NAMALWA (cell line): Measurements from ENCODE around the gene SLC38A4.
"Not testable (repeated sequence)": the region's sequence is repeated elsewhere in the genome, so short reads cannot be mapped to it uniquely, and the experiment has no call there.

Experiments used
- DNase-seq: peaks from one replicate; pipeline ENCODE4 v3.0.0-alpha.2; 2015; ENCODE audit warnings: low spot score

SLC38A4 gene

GRCh38 chr12:46775796-46776195 lies 50.0 kb downstream of the SLC38A4 start:
- no peak for DNase-seq

GRCh38 chr12:46774322-46774633 lies 51.5 kb downstream of the SLC38A4 start:
- DNase-seq, result no peak

GRCh38 chr12:46773586-46774321 lies 52.0 kb downstream of the SLC38A4 start:
- no peak for DNase-seq

- no peak for DNase-seq
Measured at GRCh38 chr12:46771268-46771827, 54.4 kb downstream of the SLC38A4 start.

- DNase-seq, result no peak
Measured at GRCh38 chr12:46770501-46771183, 55.2 kb downstream of the SLC38A4 start.

- DNase-seq, result no peak
Measured at GRCh38 chr12:46764005-46764404, 61.8 kb downstream of the SLC38A4 start.

GRCh38 chr12:46763230-46763629 lies 62.6 kb downstream of the SLC38A4 start:
- no peak for DNase-seq

GRCh38 chr12:46754550-46754949 lies 71.2 kb downstream of the SLC38A4 start:
- no peak for DNase-seq

- no peak for DNase-seq
Measured at GRCh38 chr12:46752396-46752795, 73.4 kb downstream of the SLC38A4 start.

GRCh38 chr12:46751173-46751572 lies 74.6 kb downstream of the SLC38A4 start:
- no peak for DNase-seq

- no peak for DNase-seq
Measured at GRCh38 chr12:46749322-46749721, 76.5 kb downstream of the SLC38A4 start.

GRCh38 chr12:46744283-46744682 lies 81.5 kb downstream of the SLC38A4 start:
- DNase-seq, result no peak

- no peak for DNase-seq
Measured at GRCh38 chr12:46743456-46743855, 82.3 kb downstream of the SLC38A4 start.

- DNase-seq, result not testable (repeated sequence)
Measured at GRCh38 chr12:46742271-46742670, 83.5 kb downstream of the SLC38A4 start.

GRCh38 chr12:46725332-46725731 lies 100.5 kb downstream of the SLC38A4 start:
- DNase-seq, result no peak

GRCh38 chr12:46723629-46724419 lies 102.0 kb downstream of the SLC38A4 start:
- no peak for DNase-seq

- DNase-seq, result no peak
Measured at GRCh38 chr12:46722394-46723185, 103.2 kb downstream of the SLC38A4 start.

GRCh38 chr12:46718495-46718894 lies 107.3 kb downstream of the SLC38A4 start:
- no peak for DNase-seq

GRCh38 chr12:46717868-46718267 lies 107.9 kb downstream of the SLC38A4 start:
- DNase-seq, result no peak

GRCh38 chr12:46717159-46717558 lies 108.6 kb downstream of the SLC38A4 start:
- DNase-seq, result no peak
